GM12891 (cell line): Measurements from ENCODE around the gene CLPTM1L.

Source experiments
- PAX5 ChIP-seq: IDR thresholded peaks from 2 replicates; pipeline ENCODE4 v1.6.1; 2011; ENCODE audit warnings: low read length, moderate library complexity, mild to moderate bottlenecking; ENCODE audit not compliant: insufficient read depth, severe bottlenecking
- POLR2A ChIP-seq: IDR thresholded peaks from 2 replicates; pipeline ENCODE4 v1.6.1; 2011; ENCODE audit warnings: low read depth, low read length, control low read depth
- POLR2AphosphoS5 ChIP-seq: IDR thresholded peaks from 2 replicates; pipeline ENCODE4 v1.6.1; 2011; ENCODE audit warnings: low read depth, low read length, control low read depth
- POU2F2 ChIP-seq: IDR thresholded peaks from 2 replicates; pipeline ENCODE4 v1.6.1; 2011; ENCODE audit warnings: low read depth, mild to moderate bottlenecking, control low read depth, low read length, moderate library complexity
- SPI1 ChIP-seq: IDR thresholded peaks from 2 replicates; pipeline ENCODE4 v1.6.1; 2011; ENCODE audit warnings: low read depth, low read length, control low read depth
- TAF1 ChIP-seq: IDR thresholded peaks from 2 replicates; pipeline ENCODE4 v1.6.1; 2011; ENCODE audit warnings: low read depth, low read length, control low read depth

GRCh38 chr5:1324719-1325190 lies 20.1 kb downstream of the CLPTM1L start:
- TF ChIP-seq POLR2AphosphoS5, result no peak
- TF ChIP-seq POLR2A, result no peak
- TF ChIP-seq PAX5, result no peak
- no peak for TF ChIP-seq TAF1
- TF ChIP-seq SPI1, result no peak
- TF ChIP-seq POU2F2, result no peak
